GM23338 (cell line): ENCODE data around the gene CYP26B1. TPM values are rescaled to one million over a fixed set of nuclear protein-coding genes. Genes with fewer than 3 reads are reported as not detected.

Source experiments
- ATAC-seq: fragments of 200-7000 bp; cut with Tn5 transposase; 3 replicates; pipeline ENCODE4 v1.9.1; 2020
- DNase-seq: peaks from one replicate; pipeline ENCODE4 v3.0.0-alpha.2; 2015; ENCODE audit warnings: low spot score
- H2AFZ ChIP-seq: fragments of 200-600 bp; sonication (generic); 2 replicates; pipeline ENCODE4 v1.8.0; 2016; ENCODE audit warnings: antibody characterized with exemption, mild to moderate bottlenecking, moderate library complexity
- H3F3A ChIP-seq: fragments of 200-600 bp; sonication (generic); replicated peaks from 2 replicates; pipeline ENCODE4 v1.8.0; 2017; ENCODE audit warnings: antibody characterized with exemption, mixed run types, low read depth
- H3K27ac ChIP-seq: fragments of 200-600 bp; sonication (generic); 2 replicates; pipeline ENCODE4 v1.6.1; 2016; ENCODE audit warnings: low read depth
- H3K27me3 ChIP-seq: fragments of 200-600 bp; sonication (generic); 2 replicates; pipeline ENCODE4 v1.8.0; 2016; ENCODE audit warnings: mild to moderate bottlenecking, mixed run types, moderate library complexity; ENCODE audit not compliant: insufficient read depth
- H3K36me3 ChIP-seq: fragments of 200-600 bp; sonication (generic); 2 replicates; pipeline ENCODE4 v1.8.0; 2016; ENCODE audit warnings: mild to moderate bottlenecking; ENCODE audit not compliant: insufficient read depth
- H3K4me1 ChIP-seq: fragments of 200-600 bp; sonication (generic); 2 replicates; pipeline ENCODE4 v1.8.0; 2016; ENCODE audit warnings: mild to moderate bottlenecking, moderate library complexity; ENCODE audit not compliant: insufficient read depth
- H3K4me2 ChIP-seq: fragments of 200-600 bp; sonication (generic); 2 replicates; pipeline ENCODE4 v1.7.1; 2017; ENCODE audit warnings: mixed run types
- H3K4me3 ChIP-seq: fragments of 200-600 bp; sonication (generic); 2 replicates; pipeline ENCODE4 v1.6.1; 2016; ENCODE audit warnings: mixed run types
- H3K79me2 ChIP-seq: fragments of 200-600 bp; sonication (generic); replicated peaks from 2 replicates; pipeline ENCODE4 v1.8.0; 2017; ENCODE audit warnings: mild to moderate bottlenecking; ENCODE audit not compliant: insufficient read depth
- H3K9me2 ChIP-seq: fragments of 200-600 bp; sonication (generic); 2 replicates; pipeline ENCODE4 v1.8.0; 2017; ENCODE audit not compliant: insufficient read depth
- H4K20me1 ChIP-seq: fragments of 200-600 bp; sonication (generic); replicated peaks from 2 replicates; pipeline ENCODE4 v1.8.0; 2017; ENCODE audit warnings: mild to moderate bottlenecking; ENCODE audit not compliant: insufficient read depth
- H3K27ac Mint-ChIP-seq: 2 replicates; pipeline ENCODE4 v1.8.0; 2020; ENCODE audit warnings: inconsistent platforms, mild to moderate bottlenecking, moderate library complexity, mixed read lengths
- H3K27me3 Mint-ChIP-seq: 3 replicates; pipeline ENCODE4 v1.8.0; 2022; ENCODE audit warnings: low read depth, mild to moderate bottlenecking, moderate library complexity, mixed read lengths, inconsistent platforms; ENCODE audit not compliant: insufficient read depth, poor library complexity
- H3K36me3 Mint-ChIP-seq: 3 replicates; pipeline ENCODE4 v1.8.0; 2021; ENCODE audit warnings: low read depth, mild to moderate bottlenecking, inconsistent platforms, moderate library complexity, mixed read lengths
- H3K4me1 Mint-ChIP-seq: 3 replicates; pipeline ENCODE4 v1.8.0; 2020; ENCODE audit warnings: mild to moderate bottlenecking, inconsistent platforms, mixed read lengths
- H3K4me3 Mint-ChIP-seq: 3 replicates; pipeline ENCODE4 v1.8.0; 2021; ENCODE audit warnings: moderate library complexity, mild to moderate bottlenecking, inconsistent platforms, mixed read lengths
- H3K9me3 Mint-ChIP-seq: 3 replicates; pipeline ENCODE4 v1.8.0; 2020; ENCODE audit warnings: moderate library complexity, mild to moderate bottlenecking, inconsistent platforms, mixed read lengths
- CREB1 ChIP-seq: fragments of 250-450 bp; sonication (Bioruptor Pico); IDR thresholded peaks from 2 replicates; pipeline ENCODE4 v1.5.0; 2020; ENCODE audit warnings: low read depth, mild to moderate bottlenecking, moderate library complexity
- EZH2 ChIP-seq: fragments of 200-600 bp; sonication (generic); IDR thresholded peaks from one replicate; pipeline ENCODE4 v1.8.0; 2017; ENCODE audit warnings: antibody characterized with exemption, mild to moderate bottlenecking, low read depth; ENCODE audit not compliant: unreplicated experiment
- EZH2phosphoT487 ChIP-seq: fragments of 200-600 bp; sonication (generic); IDR thresholded peaks from one replicate; pipeline ENCODE4 v1.8.1; 2018; ENCODE audit warnings: antibody characterized with exemption; ENCODE audit not compliant: unreplicated experiment
- JUNB ChIP-seq: IDR thresholded peaks from one replicate; pipeline ENCODE4 v1.6.1; 2016; ENCODE audit warnings: antibody characterized with exemption; ENCODE audit not compliant: unreplicated experiment
- NANOG ChIP-seq: IDR thresholded peaks from 2 replicates; pipeline ENCODE4 v1.6.1; 2016; ENCODE audit warnings: antibody characterized with exemption, borderline replicate concordance
- POLR2AphosphoS5 ChIP-seq: IDR thresholded peaks from 2 replicates; pipeline ENCODE4 v1.6.1; 2016; ENCODE audit warnings: antibody characterized with exemption, low read depth
- ZNF114 ChIP-seq: fragments of 250-450 bp; sonication (Bioruptor Pico); IDR thresholded peaks from 2 replicates; pipeline ENCODE4 v1.5.0; 2020; ENCODE audit warnings: mild to moderate bottlenecking, moderate library complexity
- polyA plus RNA-seq: library from polyadenylated mRNA; unstranded; fragments of >200 nt; fragmentation: Nextera tagmentation; extraction: Ambion mirVana; gene quantifications from 2 replicates; pipeline ENCODE4 v1.2.1, GENCODE V29; 2016
- total RNA-seq: library from RNA; depleted of rRNA; stranded (reverse); fragments of >200 nt; shearing (Covaris generic); gene quantifications from 2 replicates; pipeline ENCODE4 v1.2.3, GENCODE V29; 2014
- TF ChIP-seq, protein P1 (sequence below): IDR thresholded peaks from one replicate; pipeline ENCODE4 v1.6.1; 2018; ENCODE audit warnings: antibody characterized with exemption; ENCODE audit not compliant: unreplicated experiment
- TF ChIP-seq, protein P2 (sequence below): fragments of 250-450 bp; sonication (Bioruptor Pico); IDR thresholded peaks from 2 replicates; pipeline ENCODE4 v1.5.0; 2020; ENCODE audit warnings: mild to moderate bottlenecking, moderate library complexity
- TF ChIP-seq, protein P3 (sequence below): IDR thresholded peaks from 2 replicates; pipeline ENCODE4 v1.6.1; 2016; ENCODE audit warnings: antibody characterized with exemption
- TF ChIP-seq, protein P4 (sequence below), 2 experiments: fragments of 200-600 bp in 1 of 2; sonication (generic) in 1 of 2; conservative IDR thresholded peaks; 2 replicates each; pipeline versions ENCODE4 v1.5.1 to v1.6.1; 2016 to 2017; ENCODE audit warnings: antibody characterized with exemption in 2 of 2, low read depth in 2 of 2, mild to moderate bottlenecking in 2 of 2, moderate library complexity in 1 of 2

CYP26B1 gene
- total and polyA plus RNA-seq, 2 experiments from 2014 or later = 0.05 to 0.31 TPM

DNA sequence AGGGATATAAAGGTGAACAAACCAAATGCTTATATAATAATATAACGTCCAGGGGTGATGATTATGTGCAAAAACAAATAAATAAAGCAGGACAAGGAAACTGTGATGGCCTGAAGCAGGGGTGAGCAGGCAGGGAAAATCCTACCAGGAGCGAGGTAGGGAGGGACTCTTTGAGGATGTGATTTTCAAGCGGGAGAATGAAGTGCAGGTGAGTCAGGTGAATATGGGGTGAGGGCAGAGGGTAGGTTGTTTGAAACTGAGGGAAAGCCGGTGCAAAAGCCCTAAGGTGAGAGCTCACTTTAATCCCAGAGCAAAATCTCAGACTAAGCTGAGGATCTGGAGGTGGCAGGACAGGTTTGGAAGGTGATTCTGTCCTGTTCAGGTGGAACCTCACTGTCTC is 40.7 kb downstream of the CYP26B1 start:
- Histone ChIP-seq H2AFZ (no peak overlapping the region), H3K79me2 (no peaks in the 10 kb centered on the region), H3K36me3 (peaks cover 4% of the 10 kb centered on the region; the same call in 1 of the 2 replicates), H3K4me1 (no peaks in the 10 kb centered on the region), H3K9me2 (0 out of 2 replicates have a peak, but pooled peaks cover 4% of the 10 kb centered on the region), H3K4me3 (no peak overlapping the region), H3K4me2 (no peak overlapping the region), H4K20me1 (no peaks in the 10 kb centered on the region), H3K27me3 (no peaks in the 10 kb centered on the region), H3K27ac (no peak overlapping the region), H3F3A (no peaks in the 10 kb centered on the region)
- DNase-seq (no peak), ATAC-seq (no peak)
- H3K9me3 Mint-ChIP-seq = peaks cover 11% of the 10 kb centered on the region
- TF ChIP-seq, protein P1, sequence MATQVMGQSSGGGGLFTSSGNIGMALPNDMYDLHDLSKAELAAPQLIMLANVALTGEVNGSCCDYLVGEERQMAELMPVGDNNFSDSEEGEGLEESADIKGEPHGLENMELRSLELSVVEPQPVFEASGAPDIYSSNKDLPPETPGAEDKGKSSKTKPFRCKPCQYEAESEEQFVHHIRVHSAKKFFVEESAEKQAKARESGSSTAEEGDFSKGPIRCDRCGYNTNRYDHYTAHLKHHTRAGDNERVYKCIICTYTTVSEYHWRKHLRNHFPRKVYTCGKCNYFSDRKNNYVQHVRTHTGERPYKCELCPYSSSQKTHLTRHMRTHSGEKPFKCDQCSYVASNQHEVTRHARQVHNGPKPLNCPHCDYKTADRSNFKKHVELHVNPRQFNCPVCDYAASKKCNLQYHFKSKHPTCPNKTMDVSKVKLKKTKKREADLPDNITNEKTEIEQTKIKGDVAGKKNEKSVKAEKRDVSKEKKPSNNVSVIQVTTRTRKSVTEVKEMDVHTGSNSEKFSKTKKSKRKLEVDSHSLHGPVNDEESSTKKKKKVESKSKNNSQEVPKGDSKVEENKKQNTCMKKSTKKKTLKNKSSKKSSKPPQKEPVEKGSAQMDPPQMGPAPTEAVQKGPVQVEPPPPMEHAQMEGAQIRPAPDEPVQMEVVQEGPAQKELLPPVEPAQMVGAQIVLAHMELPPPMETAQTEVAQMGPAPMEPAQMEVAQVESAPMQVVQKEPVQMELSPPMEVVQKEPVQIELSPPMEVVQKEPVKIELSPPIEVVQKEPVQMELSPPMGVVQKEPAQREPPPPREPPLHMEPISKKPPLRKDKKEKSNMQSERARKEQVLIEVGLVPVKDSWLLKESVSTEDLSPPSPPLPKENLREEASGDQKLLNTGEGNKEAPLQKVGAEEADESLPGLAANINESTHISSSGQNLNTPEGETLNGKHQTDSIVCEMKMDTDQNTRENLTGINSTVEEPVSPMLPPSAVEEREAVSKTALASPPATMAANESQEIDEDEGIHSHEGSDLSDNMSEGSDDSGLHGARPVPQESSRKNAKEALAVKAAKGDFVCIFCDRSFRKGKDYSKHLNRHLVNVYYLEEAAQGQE = no peak
- no peak for TF ChIP-seq NANOG
- no peak for TF ChIP-seq POLR2AphosphoS5
- TF ChIP-seq, protein P2, sequence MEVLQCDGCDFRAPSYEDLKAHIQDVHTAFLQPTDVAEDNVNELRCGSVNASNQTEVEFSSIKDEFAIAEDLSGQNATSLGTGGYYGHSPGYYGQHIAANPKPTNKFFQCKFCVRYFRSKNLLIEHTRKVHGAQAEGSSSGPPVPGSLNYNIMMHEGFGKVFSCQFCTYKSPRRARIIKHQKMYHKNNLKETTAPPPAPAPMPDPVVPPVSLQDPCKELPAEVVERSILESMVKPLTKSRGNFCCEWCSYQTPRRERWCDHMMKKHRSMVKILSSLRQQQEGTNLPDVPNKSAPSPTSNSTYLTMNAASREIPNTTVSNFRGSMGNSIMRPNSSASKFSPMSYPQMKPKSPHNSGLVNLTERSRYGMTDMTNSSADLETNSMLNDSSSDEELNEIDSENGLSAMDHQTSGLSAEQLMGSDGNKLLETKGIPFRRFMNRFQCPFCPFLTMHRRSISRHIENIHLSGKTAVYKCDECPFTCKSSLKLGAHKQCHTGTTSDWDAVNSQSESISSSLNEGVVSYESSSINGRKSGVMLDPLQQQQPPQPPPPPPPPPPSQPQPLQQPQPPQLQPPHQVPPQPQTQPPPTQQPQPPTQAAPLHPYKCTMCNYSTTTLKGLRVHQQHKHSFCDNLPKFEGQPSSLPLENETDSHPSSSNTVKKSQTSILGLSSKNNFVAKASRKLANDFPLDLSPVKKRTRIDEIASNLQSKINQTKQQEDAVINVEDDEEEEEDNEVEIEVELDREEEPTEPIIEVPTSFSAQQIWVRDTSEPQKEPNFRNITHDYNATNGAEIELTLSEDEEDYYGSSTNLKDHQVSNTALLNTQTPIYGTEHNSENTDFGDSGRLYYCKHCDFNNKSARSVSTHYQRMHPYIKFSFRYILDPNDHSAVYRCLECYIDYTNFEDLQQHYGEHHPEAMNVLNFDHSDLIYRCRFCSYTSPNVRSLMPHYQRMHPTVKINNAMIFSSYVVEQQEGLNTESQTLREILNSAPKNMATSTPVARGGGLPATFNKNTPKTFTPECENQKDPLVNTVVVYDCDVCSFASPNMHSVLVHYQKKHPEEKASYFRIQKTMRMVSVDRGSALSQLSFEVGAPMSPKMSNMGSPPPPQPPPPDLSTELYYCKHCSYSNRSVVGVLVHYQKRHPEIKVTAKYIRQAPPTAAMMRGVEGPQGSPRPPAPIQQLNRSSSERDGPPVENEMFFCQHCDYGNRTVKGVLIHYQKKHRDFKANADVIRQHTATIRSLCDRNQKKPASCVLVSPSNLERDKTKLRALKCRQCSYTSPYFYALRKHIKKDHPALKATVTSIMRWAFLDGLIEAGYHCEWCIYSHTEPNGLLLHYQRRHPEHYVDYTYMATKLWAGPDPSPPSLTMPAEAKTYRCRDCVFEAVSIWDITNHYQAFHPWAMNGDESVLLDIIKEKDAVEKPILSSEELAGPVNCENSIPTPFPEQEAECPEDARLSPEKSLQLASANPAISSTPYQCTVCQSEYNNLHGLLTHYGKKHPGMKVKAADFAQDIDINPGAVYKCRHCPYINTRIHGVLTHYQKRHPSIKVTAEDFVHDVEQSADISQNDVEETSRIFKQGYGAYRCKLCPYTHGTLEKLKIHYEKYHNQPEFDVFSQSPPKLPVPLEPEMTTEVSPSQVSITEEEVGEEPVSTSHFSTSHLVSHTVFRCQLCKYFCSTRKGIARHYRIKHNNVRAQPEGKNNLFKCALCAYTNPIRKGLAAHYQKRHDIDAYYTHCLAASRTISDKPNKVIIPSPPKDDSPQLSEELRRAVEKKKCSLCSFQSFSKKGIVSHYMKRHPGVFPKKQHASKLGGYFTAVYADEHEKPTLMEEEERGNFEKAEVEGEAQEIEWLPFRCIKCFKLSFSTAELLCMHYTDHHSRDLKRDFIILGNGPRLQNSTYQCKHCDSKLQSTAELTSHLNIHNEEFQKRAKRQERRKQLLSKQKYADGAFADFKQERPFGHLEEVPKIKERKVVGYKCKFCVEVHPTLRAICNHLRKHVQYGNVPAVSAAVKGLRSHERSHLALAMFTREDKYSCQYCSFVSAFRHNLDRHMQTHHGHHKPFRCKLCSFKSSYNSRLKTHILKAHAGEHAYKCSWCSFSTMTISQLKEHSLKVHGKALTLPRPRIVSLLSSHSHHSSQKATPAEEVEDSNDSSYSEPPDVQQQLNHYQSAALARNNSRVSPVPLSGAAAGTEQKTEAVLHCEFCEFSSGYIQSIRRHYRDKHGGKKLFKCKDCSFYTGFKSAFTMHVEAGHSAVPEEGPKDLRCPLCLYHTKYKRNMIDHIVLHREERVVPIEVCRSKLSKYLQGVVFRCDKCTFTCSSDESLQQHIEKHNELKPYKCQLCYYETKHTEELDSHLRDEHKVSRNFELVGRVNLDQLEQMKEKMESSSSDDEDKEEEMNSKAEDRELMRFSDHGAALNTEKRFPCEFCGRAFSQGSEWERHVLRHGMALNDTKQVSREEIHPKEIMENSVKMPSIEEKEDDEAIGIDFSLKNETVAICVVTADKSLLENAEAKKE (CRISPR knock-in tag) = no peak
- TF ChIP-seq EZH2 = no peak
- TF ChIP-seq JUNB = no peak
- TF ChIP-seq, protein P3, sequence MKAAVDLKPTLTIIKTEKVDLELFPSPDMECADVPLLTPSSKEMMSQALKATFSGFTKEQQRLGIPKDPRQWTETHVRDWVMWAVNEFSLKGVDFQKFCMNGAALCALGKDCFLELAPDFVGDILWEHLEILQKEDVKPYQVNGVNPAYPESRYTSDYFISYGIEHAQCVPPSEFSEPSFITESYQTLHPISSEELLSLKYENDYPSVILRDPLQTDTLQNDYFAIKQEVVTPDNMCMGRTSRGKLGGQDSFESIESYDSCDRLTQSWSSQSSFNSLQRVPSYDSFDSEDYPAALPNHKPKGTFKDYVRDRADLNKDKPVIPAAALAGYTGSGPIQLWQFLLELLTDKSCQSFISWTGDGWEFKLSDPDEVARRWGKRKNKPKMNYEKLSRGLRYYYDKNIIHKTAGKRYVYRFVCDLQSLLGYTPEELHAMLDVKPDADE = no peak
- no peak for TF ChIP-seq CREB1 (CRISPR knock-in tag)
- no peak for TF ChIP-seq EZH2phosphoT487
- TF ChIP-seq, protein P4, sequence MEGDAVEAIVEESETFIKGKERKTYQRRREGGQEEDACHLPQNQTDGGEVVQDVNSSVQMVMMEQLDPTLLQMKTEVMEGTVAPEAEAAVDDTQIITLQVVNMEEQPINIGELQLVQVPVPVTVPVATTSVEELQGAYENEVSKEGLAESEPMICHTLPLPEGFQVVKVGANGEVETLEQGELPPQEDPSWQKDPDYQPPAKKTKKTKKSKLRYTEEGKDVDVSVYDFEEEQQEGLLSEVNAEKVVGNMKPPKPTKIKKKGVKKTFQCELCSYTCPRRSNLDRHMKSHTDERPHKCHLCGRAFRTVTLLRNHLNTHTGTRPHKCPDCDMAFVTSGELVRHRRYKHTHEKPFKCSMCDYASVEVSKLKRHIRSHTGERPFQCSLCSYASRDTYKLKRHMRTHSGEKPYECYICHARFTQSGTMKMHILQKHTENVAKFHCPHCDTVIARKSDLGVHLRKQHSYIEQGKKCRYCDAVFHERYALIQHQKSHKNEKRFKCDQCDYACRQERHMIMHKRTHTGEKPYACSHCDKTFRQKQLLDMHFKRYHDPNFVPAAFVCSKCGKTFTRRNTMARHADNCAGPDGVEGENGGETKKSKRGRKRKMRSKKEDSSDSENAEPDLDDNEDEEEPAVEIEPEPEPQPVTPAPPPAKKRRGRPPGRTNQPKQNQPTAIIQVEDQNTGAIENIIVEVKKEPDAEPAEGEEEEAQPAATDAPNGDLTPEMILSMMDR (conservative IDR thresholded peaks at IDR 0.05; ENCODE audit: low read depth in 2 of 2) = no peak
- TF ChIP-seq ZNF114 (CRISPR knock-in tag) = no peak
- H3K4me1 Mint-ChIP-seq = peaks cover 5% of the 10 kb centered on the region
- peaks cover 2% of the 10 kb centered on the region for H3K27me3 Mint-ChIP-seq
- H3K36me3 Mint-ChIP-seq = peaks cover 6% of the 10 kb centered on the region; the same call in 2 of the 3 replicates
- no peak overlapping the region for H3K4me3 Mint-ChIP-seq
- H3K27ac Mint-ChIP-seq = no peak overlapping the region
